ENCODE measurements around the gene MED9.
"Not testable (repeated sequence)": the region's sequence is repeated elsewhere in the genome, so short reads cannot be mapped to it uniquely, and the experiment has no call there.

Gene MED9

GRCh38 chr17:17455173-17455572 is 21.6 kb upstream of the MED9 start:
- no peak for DNase-seq

- DNase-seq: no peak
Measured at GRCh38 chr17:17456251-17456650, 20.5 kb upstream of the MED9 start.

- DNase-seq: no peak
Measured at GRCh38 chr17:17457680-17458079, 19.1 kb upstream of the MED9 start.

- no peak for DNase-seq
Measured at GRCh38 chr17:17460038-17460437, 16.8 kb upstream of the MED9 start.

- DNase-seq: no peak
Measured at GRCh38 chr17:17462048-17462824, 14.6 kb upstream of the MED9 start.

GRCh38 chr17:17463821-17464220 is 13.0 kb upstream of the MED9 start:
- no peak for DNase-seq

DNA sequence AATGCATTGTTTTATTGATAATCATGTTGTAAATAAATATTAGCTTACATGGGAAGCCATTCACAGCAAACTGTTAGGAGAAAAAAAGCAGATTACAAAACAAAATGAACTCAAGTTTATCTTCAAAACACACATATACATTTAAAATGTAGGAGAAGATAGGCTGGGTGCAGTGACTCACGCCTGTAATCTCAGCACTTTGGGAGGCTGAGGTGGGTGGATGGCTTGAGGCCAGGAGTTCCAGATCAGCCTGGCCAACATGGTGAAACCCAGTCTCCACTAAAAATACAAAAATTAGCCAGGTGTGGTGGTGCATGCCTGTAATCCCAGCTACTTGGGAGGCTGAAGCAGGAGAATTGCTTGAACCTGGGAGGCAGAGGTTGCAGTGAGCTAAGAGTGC is 10.9 kb upstream of the MED9 start:
- not testable (repeated sequence) for DNase-seq

DNA sequence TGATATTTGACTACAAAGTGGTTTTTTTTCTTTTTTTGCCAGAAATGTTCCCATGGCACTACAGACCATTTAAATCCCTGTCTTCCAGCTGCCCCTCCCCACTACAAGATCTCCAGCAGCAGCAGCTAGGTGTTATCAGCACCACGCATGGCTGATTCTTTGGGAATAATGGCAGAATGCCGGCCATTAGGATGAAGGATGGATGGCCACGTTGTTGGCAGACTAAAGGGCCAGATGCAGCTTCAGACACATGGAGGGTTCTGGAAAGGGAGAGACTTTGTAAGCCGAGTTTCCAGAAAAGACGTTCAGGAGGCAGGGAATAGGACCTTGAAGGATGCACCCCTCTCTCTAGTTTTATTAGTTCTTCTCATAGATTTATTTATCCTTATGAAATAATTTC is 10.3 kb upstream of the MED9 start:
- no peak for DNase-seq

- DNase-seq: no peak
Measured at GRCh38 chr17:17467016-17467415, 9.8 kb upstream of the MED9 start.

DNA sequence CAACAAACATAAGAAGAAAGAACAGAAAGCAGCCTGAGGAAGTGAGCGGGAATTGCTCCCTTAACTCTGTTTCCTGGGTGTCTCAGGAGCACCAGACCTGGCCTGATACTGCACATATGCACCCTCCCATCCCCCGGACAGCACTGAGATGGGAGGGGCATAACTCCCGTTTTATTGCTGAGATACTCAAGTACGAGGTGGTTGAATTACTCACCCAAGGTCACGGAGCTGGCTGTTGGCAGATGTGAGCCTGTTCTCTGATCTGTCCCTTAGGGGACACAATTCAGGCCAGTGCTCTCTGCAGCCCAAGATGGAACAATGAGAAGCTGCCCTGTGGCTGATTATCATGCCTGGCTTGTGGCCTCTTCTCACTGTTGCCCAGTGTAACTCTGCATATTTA is 9.1 kb upstream of the MED9 start:
- DNase-seq: no peak

GRCh38 chr17:17468217-17469010 is 8.4 kb upstream of the MED9 start:
- DNase-seq: no peak

- no peak for DNase-seq
Measured at GRCh38 chr17:17469358-17469757, 7.4 kb upstream of the MED9 start.

DNA sequence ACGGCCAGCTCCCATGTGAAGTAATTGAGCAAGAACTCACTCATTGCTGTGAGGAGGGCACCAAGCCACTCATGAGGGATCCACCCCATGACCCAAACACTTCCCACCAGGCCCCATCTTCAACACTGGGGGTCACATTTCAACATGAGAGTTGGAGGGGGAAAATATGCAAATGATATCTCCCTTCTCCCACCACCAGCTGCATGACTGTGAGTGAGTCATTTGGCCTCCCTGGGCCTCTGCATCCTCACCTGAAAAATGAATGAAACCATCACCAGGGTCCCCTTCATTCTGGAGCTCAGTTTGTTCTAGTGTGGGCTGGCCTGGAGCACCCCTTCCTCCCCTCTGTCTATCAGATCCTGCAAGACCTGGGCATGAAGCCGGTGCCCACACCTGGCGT is 6.8 kb upstream of the MED9 start:
- DNase-seq: no peak

DNA sequence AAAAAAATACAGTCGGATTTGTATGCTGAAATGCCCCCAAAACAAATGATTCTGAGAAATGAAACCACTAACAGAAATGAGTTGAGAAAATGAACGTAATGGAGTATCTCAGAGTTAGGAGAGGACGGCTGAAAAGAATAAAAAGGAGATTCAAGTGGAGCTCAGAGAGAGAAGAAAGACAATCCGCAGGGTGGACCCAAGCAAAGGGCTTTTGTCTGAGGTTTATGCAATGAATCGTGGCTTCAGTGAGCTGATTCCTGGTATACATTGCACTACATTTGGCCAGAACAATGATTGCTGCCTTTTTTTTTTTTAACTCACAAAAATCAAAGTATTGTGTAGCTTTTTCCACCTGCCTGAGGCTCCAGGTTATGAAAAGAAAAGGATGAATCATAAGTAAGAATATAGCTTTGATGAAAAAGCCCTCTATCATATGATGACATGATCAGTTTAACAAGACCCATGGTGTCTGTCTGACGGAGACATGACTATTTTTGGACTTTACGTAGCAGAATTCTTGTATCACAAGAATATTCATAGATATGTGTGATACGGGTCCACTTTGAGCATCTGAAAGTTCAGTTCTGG is 4.4 kb upstream of the MED9 start:
- no peak for DNase-seq

- DNase-seq: no peak
Measured at GRCh38 chr17:17474341-17474740, 2.5 kb upstream of the MED9 start.

- no peak for DNase-seq
Measured at GRCh38 chr17:17479209-17479608, 2.4 kb downstream of the MED9 start.

DNA sequence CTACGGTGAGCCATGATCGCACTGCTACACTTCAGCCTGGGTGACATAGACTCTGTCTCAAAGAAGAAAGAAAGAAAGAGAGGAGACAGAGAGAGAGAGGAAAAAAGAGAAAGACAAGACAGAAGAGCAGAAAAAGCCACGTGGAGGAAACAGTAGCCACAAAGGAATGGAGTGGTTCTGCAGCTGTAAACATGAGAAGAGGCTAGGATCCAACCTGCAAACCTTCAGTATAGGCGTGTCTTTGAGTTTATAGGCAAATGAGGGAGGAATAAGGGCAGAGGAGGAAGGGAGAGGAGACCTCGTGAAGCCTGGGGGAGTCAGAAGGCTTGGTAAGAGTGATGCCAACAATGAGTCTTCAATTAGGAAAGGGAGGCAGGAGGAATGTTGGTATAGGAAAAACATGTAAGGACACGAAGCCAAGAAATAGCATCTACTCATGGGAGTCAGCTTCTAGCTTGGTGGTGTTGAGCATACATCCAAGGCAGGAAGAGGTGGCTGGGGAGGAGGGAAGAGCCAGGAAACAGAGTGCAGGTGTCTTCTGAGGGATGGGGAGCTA is 3.9 kb downstream of the MED9 start:
- no peak for DNase-seq

- DNase-seq: no peak
Measured at GRCh38 chr17:17481860-17482259, 5.1 kb downstream of the MED9 start.

DNA sequence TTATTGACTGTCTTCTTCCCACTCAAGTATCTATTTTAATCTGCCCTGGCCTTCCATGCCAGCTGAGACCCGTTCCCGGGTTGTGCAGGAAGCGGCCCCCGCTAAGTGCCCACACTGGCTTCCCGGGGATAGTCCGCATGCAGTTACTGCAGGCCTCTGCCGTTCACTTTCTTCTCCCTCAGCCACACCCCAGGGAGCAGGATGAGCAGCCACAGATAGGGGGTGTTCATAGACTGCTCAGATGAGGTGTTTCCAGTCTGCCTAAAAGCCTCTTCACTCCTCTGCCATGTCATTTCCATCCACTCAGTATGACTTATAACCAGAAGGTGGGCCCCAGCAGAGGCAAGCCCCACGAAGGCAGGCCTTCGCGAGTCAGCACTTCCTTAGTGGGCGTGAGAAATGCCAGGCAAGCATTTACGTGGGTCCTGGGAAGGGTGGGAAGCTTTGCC is 7.7 kb downstream of the MED9 start:
- no peak for DNase-seq

DNA sequence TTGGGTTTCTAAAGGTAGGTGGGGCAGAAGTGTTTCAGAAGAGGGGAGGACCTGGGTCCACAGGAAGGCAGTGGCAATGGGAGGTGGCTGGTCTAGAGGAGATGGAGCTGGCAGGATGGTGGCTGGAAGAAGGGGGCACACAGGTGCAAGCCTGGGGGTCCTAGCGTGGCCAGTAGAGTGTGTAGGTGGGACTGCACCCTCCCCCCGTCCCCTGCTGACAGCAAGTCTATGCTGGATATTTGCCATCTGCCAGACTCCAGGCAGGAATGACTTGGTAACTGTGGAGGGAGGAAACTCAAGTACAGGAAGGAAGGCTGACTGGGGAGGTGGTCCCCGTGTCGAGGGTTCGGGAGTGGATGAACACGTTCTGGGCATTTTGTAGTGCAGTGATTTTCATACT is 8.6 kb downstream of the MED9 start:
- DNase-seq: no peak

DNA sequence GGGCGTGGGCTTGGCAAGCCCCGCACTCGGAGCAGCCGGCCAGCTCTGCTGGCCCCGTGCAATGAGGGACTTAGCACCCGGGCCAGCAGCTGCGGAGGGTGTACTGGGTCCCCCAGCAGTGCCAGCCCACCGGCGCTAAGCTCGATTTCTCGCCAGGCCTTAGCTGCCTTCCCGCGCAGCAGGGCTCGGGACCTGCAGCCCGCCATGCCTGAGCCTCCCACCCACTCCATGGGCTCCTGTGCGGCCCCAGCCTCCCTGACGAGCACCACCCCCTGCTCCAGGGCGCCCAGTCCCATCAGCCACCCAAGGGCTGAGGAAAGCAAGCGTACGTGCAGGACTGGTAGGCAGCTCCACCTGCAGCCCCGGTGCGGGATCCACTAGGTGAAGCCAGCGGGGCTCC is 9.6 kb downstream of the MED9 start:
- DNase-seq: not testable (repeated sequence)

DNA sequence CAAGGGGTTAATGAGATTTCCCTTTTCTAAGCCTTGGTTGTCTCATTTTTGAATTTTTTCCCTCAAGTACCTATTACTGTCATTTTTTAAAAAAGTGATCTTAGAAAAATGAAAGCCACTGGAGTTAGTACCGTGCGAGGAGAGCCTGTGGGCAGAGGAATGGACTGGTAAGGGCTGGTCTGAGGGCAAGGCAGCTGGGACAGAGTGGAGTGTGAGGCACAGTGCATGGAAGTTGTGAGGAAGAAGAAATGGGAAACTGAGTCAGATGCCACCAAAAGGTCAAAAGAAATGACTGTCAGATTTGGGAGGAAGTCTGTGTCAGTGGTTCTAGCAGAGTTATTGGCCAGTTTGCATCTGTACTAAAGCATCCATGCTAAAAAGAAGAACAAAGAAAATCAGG is 11.2 kb downstream of the MED9 start:
- no peak for DNase-seq

DNA sequence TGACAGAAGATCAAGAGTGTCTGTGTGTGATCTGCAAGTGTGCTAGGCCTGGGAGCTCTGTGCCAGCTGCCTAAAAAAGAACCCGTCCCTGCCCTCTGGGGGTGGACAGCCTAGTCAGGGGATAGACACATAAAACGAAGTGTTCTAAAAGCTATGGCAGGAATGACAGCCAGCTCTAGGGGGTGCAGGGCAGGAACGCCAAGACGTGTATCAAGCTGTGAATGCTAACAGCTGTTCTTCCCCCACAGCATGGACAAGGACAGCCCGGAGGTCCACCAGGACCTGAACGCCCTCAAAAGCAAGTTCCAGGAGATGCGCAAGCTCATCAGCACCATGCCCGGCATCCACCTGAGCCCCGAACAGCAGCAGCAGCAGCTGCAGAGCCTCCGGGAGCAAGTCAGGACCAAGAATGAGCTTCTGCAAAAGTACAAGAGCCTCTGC is 14.3 kb downstream of the MED9 start:
- no peak for DNase-seq

Data from fibroblast of skin of scalp (primary cell).